ENCODE measurements around the gene B3GALT4. TPM values are rescaled to one million over a fixed set of nuclear protein-coding genes. Genes with fewer than 3 reads are reported as not detected.

The B3GALT4 gene
- total RNA-seq, 3 donors from 2014 or later (not counting 1 experiment from before 2014, with no cell fraction given), result 22.7 to 24.1 (median 23.1) TPM

- TF ChIP-seq CTCF (IDR thresholded peaks at IDR 0.05), result peak; percentile 64
- Histone ChIP-seq H3K27ac (ENCODE audit: low read length) (peak overlapping the region; percentile 88), H3K4me1 (ENCODE audit: control insufficient read depth, insufficient read depth, low read length) (peaks cover 34% of the 10 kb centered on the region), H3K36me3 (ENCODE audit: control insufficient read depth, insufficient read depth, low read length) (peaks cover 43% of the 10 kb centered on the region), H3K9me3 (ENCODE audit: control insufficient read depth, insufficient read depth, low read length) (no peaks in the 10 kb centered on the region), H3K4me3 (ENCODE audit: low read length) (peak overlapping the region; percentile 81), H3K27me3 (ENCODE audit: control insufficient read depth, insufficient read depth, low read length) (no peaks in the 10 kb centered on the region)
- Mint-ChIP-seq H3K4me1 (peaks cover 36 to 63% of the 10 kb centered on the region in 2 donors), H3K27ac (peak overlapping the region; percentile 99), H3K4me3 (peak overlapping the region; percentile 99), H3K36me3 (no peaks in the 10 kb centered on the region), H3K9me3 (no peaks in the 10 kb centered on the region), H3K27me3 (ENCODE audit: low read depth in 2 of 2) (no peaks in the 10 kb centered on the region)
- peak; percentile 74 to 88 (median 79) for ATAC-seq
- under 1% methylated on average over 54 of the region's 54 CpGs for WGBS (ENCODE audit: insufficient coverage)
- intact Hi-C loops (cut with micrococcal nuclease), result loop anchor here (1.0 to 2.0 kb wide), 4 partner anchors 10 to 99 kb away; partner anchors contain the start of genes B3GALT4, PFDN6, RXRB and SLC39A7
- DNase-seq, result peak; percentile 91 to 97
These were observed 22.5 kb downstream of the B3GALT4 start for GRCh38 chr6:33299237-33299944.

- Histone ChIP-seq H3K27me3 (ENCODE audit: control insufficient read depth, insufficient read depth, low read length) (no peaks in the 10 kb centered on the region), H3K36me3 (ENCODE audit: control insufficient read depth, insufficient read depth, low read length) (peaks cover 41% of the 10 kb centered on the region), H3K4me3 (ENCODE audit: low read length) (no peak overlapping the region), H3K27ac (ENCODE audit: low read length) (no peak overlapping the region), H3K9me3 (ENCODE audit: control insufficient read depth, insufficient read depth, low read length) (no peaks in the 10 kb centered on the region), H3K4me1 (ENCODE audit: control insufficient read depth, insufficient read depth, low read length) (peaks cover 39% of the 10 kb centered on the region)
- H3K27ac Mint-ChIP-seq, result peak overlapping the region; percentile 99
- no peaks in the 10 kb centered on the region for H3K36me3 Mint-ChIP-seq
- ATAC-seq (no peak), DNase-seq (no peak)
- H3K27me3 Mint-ChIP-seq (ENCODE audit: low read depth in 2 of 2), result no peaks in the 10 kb centered on the region
- H3K4me1 Mint-ChIP-seq, result peaks cover 43 to 72% of the 10 kb centered on the region in 2 donors
- no peak overlapping the region for H3K4me3 Mint-ChIP-seq
- no peaks in the 10 kb centered on the region for H3K9me3 Mint-ChIP-seq
- TF ChIP-seq CTCF (IDR thresholded peaks at IDR 0.05), result no peak
- 88% methylated on average over 1 of the region's 3 CpGs for WGBS (ENCODE audit: insufficient coverage)
- intact Hi-C loops (cut with micrococcal nuclease), result no loop called here
These were observed 25.0 kb downstream of the B3GALT4 start for GRCh38 chr6:33301877-33302276.

- no peak for TF ChIP-seq CTCF (IDR thresholded peaks at IDR 0.05)
- Histone ChIP-seq H3K9me3 (ENCODE audit: control insufficient read depth, insufficient read depth, low read length) (no peaks in the 10 kb centered on the region), H3K4me1 (ENCODE audit: control insufficient read depth, insufficient read depth, low read length) (peaks cover 26% of the 10 kb centered on the region), H3K4me3 (ENCODE audit: low read length) (no peak overlapping the region), H3K36me3 (ENCODE audit: control insufficient read depth, insufficient read depth, low read length) (peaks cover 50% of the 10 kb centered on the region), H3K27ac (ENCODE audit: low read length) (no peak overlapping the region), H3K27me3 (ENCODE audit: control insufficient read depth, insufficient read depth, low read length) (no peaks in the 10 kb centered on the region)
- no peak for DNase-seq
- ATAC-seq, result no peak
- intact Hi-C loops (cut with micrococcal nuclease), result no loop called here
- H3K27ac Mint-ChIP-seq, result peak overlapping the region in 1 of 2 donors; percentile 65
- H3K36me3 Mint-ChIP-seq, result no peaks in the 10 kb centered on the region
- H3K9me3 Mint-ChIP-seq, result no peaks in the 10 kb centered on the region
- 97% methylated on average over 15 of the region's 16 CpGs for WGBS (ENCODE audit: insufficient coverage)
- no peaks in the 10 kb centered on the region for H3K27me3 Mint-ChIP-seq (ENCODE audit: low read depth in 2 of 2)
- no peak overlapping the region for H3K4me3 Mint-ChIP-seq
- peaks cover 36 to 63% of the 10 kb centered on the region in 2 donors for H3K4me1 Mint-ChIP-seq
These were observed 27.3 kb downstream of the B3GALT4 start for GRCh38 chr6:33304216-33304615.

Measured in natural killer cell (primary cell).